ENCODE data around the gene SMAD6. TPM values are rescaled to one million over a fixed set of nuclear protein-coding genes. Genes with fewer than 3 reads are reported as not detected.

The SMAD6 gene
- total and polyA plus RNA-seq, 2 experiments from 2014 or later: 26.6 to 35.4 TPM

- no peaks in the 10 kb centered on the region for H3K27me3 ChIP-seq
- no peaks in the 10 kb centered on the region for H3K36me3 ChIP-seq (replicated peaks; ENCODE audit: insufficient read depth, low read depth)
- no peaks in the 10 kb centered on the region for H3K9me3 ChIP-seq (ENCODE audit: low read depth)
- H3K4me3 ChIP-seq: no peak overlapping the region
- no peak for DNase-seq (ENCODE audit: low spot score)
- no peak overlapping the region for H2AFZ ChIP-seq
- no peaks in the 10 kb centered on the region for H3K9me2 ChIP-seq (replicated peaks; ENCODE audit: insufficient read depth)
- no peak overlapping the region for H3K27ac ChIP-seq
- no peaks in the 10 kb centered on the region for H3K79me2 ChIP-seq
- 94% methylated on average over 4 of the region's 4 CpGs for WGBS (ENCODE audit: low lambda C conversion rate, missing lambda C conversion rate)
- H4K20me1 ChIP-seq (ENCODE audit: insufficient read depth, poor library complexity, severe bottlenecking): no peaks in the 10 kb centered on the region
- no peak overlapping the region for H3K4me2 ChIP-seq
- peaks cover 15% of the 10 kb centered on the region for H3K4me1 ChIP-seq (ENCODE audit: insufficient read depth)
- TF ChIP-seq EZH2phosphoT487 (IDR thresholded peaks at IDR 0.05; ENCODE audit: low read depth, severe bottlenecking, unreplicated experiment) (no peak), EZH2 (IDR thresholded peaks at IDR 0.05; ENCODE audit: borderline replicate concordance) (no peak), CTCF (IDR thresholded peaks at IDR 0.05; ENCODE audit: poor library complexity) (no peak)
Measured at GRCh38 chr15:66696770-66697169, 5.3 kb upstream of the SMAD6 start.

- Histone ChIP-seq H3K4me3 (no peak overlapping the region), H3K9me3 (ENCODE audit: low read depth) (no peaks in the 10 kb centered on the region), H3K9me2 (replicated peaks; ENCODE audit: insufficient read depth) (no peaks in the 10 kb centered on the region), H3K27ac (no peak overlapping the region), H3K27me3 (no peaks in the 10 kb centered on the region), H2AFZ (no peak overlapping the region), H3K4me2 (no peak overlapping the region), H3K36me3 (replicated peaks; ENCODE audit: insufficient read depth, low read depth) (no peaks in the 10 kb centered on the region), H4K20me1 (ENCODE audit: insufficient read depth, poor library complexity, severe bottlenecking) (peaks cover 4% of the 10 kb centered on the region), H3K79me2 (peaks cover 11% of the 10 kb centered on the region), H3K4me1 (ENCODE audit: insufficient read depth) (peaks cover 5% of the 10 kb centered on the region)
- peak; percentile 91 for DNase-seq (ENCODE audit: low spot score)
- peak; percentile 75 for TF ChIP-seq CTCF (IDR thresholded peaks at IDR 0.05; ENCODE audit: poor library complexity)
- no peak for TF ChIP-seq EZH2phosphoT487 (IDR thresholded peaks at IDR 0.05; ENCODE audit: low read depth, severe bottlenecking, unreplicated experiment)
- no peak for TF ChIP-seq EZH2 (IDR thresholded peaks at IDR 0.05; ENCODE audit: borderline replicate concordance)
- 41% methylated on average over 6 of the region's 6 CpGs for WGBS (ENCODE audit: low lambda C conversion rate, missing lambda C conversion rate)
Measured at GRCh38 chr15:66698318-66698961, 3.6 kb upstream of the SMAD6 start.

- Histone ChIP-seq H3K4me1 (ENCODE audit: insufficient read depth) (peaks cover 5% of the 10 kb centered on the region), H3K4me2 (no peak overlapping the region), H3K4me3 (no peak overlapping the region), H3K36me3 (replicated peaks; ENCODE audit: insufficient read depth, low read depth) (no peaks in the 10 kb centered on the region), H2AFZ (no peak overlapping the region), H3K27ac (no peak overlapping the region), H3K27me3 (no peaks in the 10 kb centered on the region), H3K9me2 (replicated peaks; ENCODE audit: insufficient read depth) (no peaks in the 10 kb centered on the region), H3K79me2 (peaks cover 14% of the 10 kb centered on the region), H4K20me1 (ENCODE audit: insufficient read depth, poor library complexity, severe bottlenecking) (peaks cover 6% of the 10 kb centered on the region), H3K9me3 (ENCODE audit: low read depth) (no peaks in the 10 kb centered on the region)
- TF ChIP-seq EZH2phosphoT487 (IDR thresholded peaks at IDR 0.05; ENCODE audit: low read depth, severe bottlenecking, unreplicated experiment) (no peak), CTCF (IDR thresholded peaks at IDR 0.05; ENCODE audit: poor library complexity) (no peak), EZH2 (IDR thresholded peaks at IDR 0.05; ENCODE audit: borderline replicate concordance) (no peak)
- DNase-seq (ENCODE audit: low spot score): no peak
- WGBS (ENCODE audit: low lambda C conversion rate, missing lambda C conversion rate): 96% methylated on average over 6 of the region's 6 CpGs
Measured at GRCh38 chr15:66698971-66699370, 3.1 kb upstream of the SMAD6 start.

Measured in hepatocyte (in vitro differentiated cells).